ENCODE results near the gene MAP6D1. TPM values are rescaled to one million over a fixed set of nuclear protein-coding genes. Genes with fewer than 3 reads are reported as not detected.

The MAP6D1 gene
- total RNA-seq, 1 experiment from 2014 or later, result 1.2 TPM

DNA sequence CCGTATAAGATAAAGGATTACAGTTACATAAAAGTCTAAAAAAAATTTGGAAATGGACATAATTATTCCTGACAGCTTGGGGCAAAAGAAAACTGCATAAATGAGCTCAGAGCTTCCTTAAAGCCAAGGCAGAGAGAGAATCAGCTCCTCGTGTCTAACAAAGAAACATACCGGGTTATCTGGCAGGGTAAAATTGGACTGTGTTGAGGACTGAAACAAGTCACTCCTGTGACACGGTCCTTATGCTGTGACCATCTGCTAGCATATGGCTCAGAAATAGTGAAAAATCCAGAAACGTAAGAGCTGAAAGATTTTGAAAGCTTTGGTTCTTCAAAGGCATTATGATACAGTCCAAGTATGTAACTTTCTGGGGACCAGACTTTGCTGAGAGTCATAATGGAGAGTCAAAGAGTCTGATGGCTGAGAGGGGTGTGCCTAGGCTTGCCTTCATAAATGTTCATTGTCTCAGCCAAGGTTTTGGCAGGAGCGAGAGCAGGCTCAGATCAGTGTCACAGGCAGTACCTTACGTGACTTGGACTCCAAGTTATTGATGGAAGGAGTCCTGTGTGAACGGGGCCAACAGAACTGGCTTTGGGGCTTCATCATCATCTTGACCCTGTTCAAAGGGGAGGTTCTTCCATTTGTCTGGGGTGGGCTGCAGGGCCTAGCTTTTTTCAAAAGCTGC is 12.5 kb downstream of the MAP6D1 start:
- no peak overlapping the region for H3K9ac ChIP-seq (ENCODE audit: low read length)
- peaks cover 46% of the 10 kb centered on the region for H3K36me3 ChIP-seq (ENCODE audit: insufficient read depth, low read length)
- no peak overlapping the region for H3K4me2 ChIP-seq (ENCODE audit: low read depth, low read length, poor library complexity, severe bottlenecking)
- H3K27me3 ChIP-seq (ENCODE audit: low read length), result no peaks in the 10 kb centered on the region
- H2AFZ ChIP-seq (ENCODE audit: low read length), result no peak overlapping the region
- no peaks in the 10 kb centered on the region; the same call in 1 of the 2 replicates for H3K4me1 ChIP-seq (ENCODE audit: low read length)
- no peak overlapping the region for H3K27ac ChIP-seq (ENCODE audit: low read length)
- DNase-seq, result no peak
- H3K79me2 ChIP-seq (ENCODE audit: low read length), result no peaks in the 10 kb centered on the region
- H3K9me3 ChIP-seq (ENCODE audit: low read length), result no peaks in the 10 kb centered on the region
- H3K9me2 ChIP-seq (replicated peaks; ENCODE audit: insufficient read depth, low read length), result no peaks in the 10 kb centered on the region
- H3K4me3 ChIP-seq (ENCODE audit: low read length), result no peak overlapping the region
- H4K20me1 ChIP-seq (ENCODE audit: insufficient read depth, low read depth, low read length), result no peaks in the 10 kb centered on the region

GRCh38 chr3:183811638-183812037 is 13.7 kb downstream of the MAP6D1 start:
- no peaks in the 10 kb centered on the region for H3K27me3 ChIP-seq (ENCODE audit: low read length)
- H4K20me1 ChIP-seq (ENCODE audit: insufficient read depth, low read depth, low read length), result no peaks in the 10 kb centered on the region
- H3K4me2 ChIP-seq (ENCODE audit: low read depth, low read length, poor library complexity, severe bottlenecking), result no peak overlapping the region
- no peak overlapping the region for H3K27ac ChIP-seq (ENCODE audit: low read length)
- no peaks in the 10 kb centered on the region; the same call in 1 of the 2 replicates for H3K4me1 ChIP-seq (ENCODE audit: low read length)
- H3K36me3 ChIP-seq (ENCODE audit: insufficient read depth, low read length), result peaks cover 58% of the 10 kb centered on the region
- H2AFZ ChIP-seq (ENCODE audit: low read length), result no peak overlapping the region
- no peaks in the 10 kb centered on the region for H3K79me2 ChIP-seq (ENCODE audit: low read length)
- H3K9me3 ChIP-seq (ENCODE audit: low read length), result no peaks in the 10 kb centered on the region
- DNase-seq, result no peak
- H3K9ac ChIP-seq (ENCODE audit: low read length), result no peak overlapping the region
- H3K9me2 ChIP-seq (replicated peaks; ENCODE audit: insufficient read depth, low read length), result no peaks in the 10 kb centered on the region
- H3K4me3 ChIP-seq (ENCODE audit: low read length), result no peak overlapping the region

- Histone ChIP-seq H3K27ac (ENCODE audit: low read length) (no peak overlapping the region), H3K4me2 (ENCODE audit: low read depth, low read length, poor library complexity, severe bottlenecking) (no peak overlapping the region), H3K9me2 (replicated peaks; ENCODE audit: insufficient read depth, low read length) (no peaks in the 10 kb centered on the region), H3K9ac (ENCODE audit: low read length) (no peak overlapping the region), H2AFZ (ENCODE audit: low read length) (no peak overlapping the region), H3K36me3 (ENCODE audit: insufficient read depth, low read length) (peaks cover 52% of the 10 kb centered on the region), H4K20me1 (ENCODE audit: insufficient read depth, low read depth, low read length) (no peaks in the 10 kb centered on the region), H3K4me3 (ENCODE audit: low read length) (no peak overlapping the region), H3K79me2 (ENCODE audit: low read length) (no peaks in the 10 kb centered on the region), H3K27me3 (ENCODE audit: low read length) (no peaks in the 10 kb centered on the region), H3K4me1 (ENCODE audit: low read length) (no peaks in the 10 kb centered on the region; the same call in 1 of the 2 replicates), H3K9me3 (ENCODE audit: low read length) (no peaks in the 10 kb centered on the region)
- DNase-seq, result no peak
These were observed 14.5 kb downstream of the MAP6D1 start for GRCh38 chr3:183810643-183811594.

GRCh38 chr3:183809270-183809669 is 16.1 kb downstream of the MAP6D1 start:
- Histone ChIP-seq H3K4me2 (ENCODE audit: low read depth, low read length, poor library complexity, severe bottlenecking) (no peak overlapping the region), H3K9ac (ENCODE audit: low read length) (no peak overlapping the region), H3K4me1 (ENCODE audit: low read length) (no peaks in the 10 kb centered on the region), H3K27ac (ENCODE audit: low read length) (no peak overlapping the region), H2AFZ (ENCODE audit: low read length) (no peak overlapping the region), H3K27me3 (ENCODE audit: low read length) (no peaks in the 10 kb centered on the region), H3K9me2 (replicated peaks; ENCODE audit: insufficient read depth, low read length) (no peaks in the 10 kb centered on the region), H3K9me3 (ENCODE audit: low read length) (no peaks in the 10 kb centered on the region), H4K20me1 (ENCODE audit: insufficient read depth, low read depth, low read length) (no peaks in the 10 kb centered on the region), H3K4me3 (ENCODE audit: low read length) (no peak overlapping the region), H3K79me2 (ENCODE audit: low read length) (no peaks in the 10 kb centered on the region), H3K36me3 (ENCODE audit: insufficient read depth, low read length) (peaks cover 59% of the 10 kb centered on the region)
- DNase-seq, result no peak

- Histone ChIP-seq H3K9me2 (replicated peaks; ENCODE audit: insufficient read depth, low read length) (no peaks in the 10 kb centered on the region), H3K9ac (ENCODE audit: low read length) (no peak overlapping the region), H4K20me1 (ENCODE audit: insufficient read depth, low read depth, low read length) (no peaks in the 10 kb centered on the region), H3K9me3 (ENCODE audit: low read length) (no peaks in the 10 kb centered on the region), H3K36me3 (ENCODE audit: insufficient read depth, low read length) (peaks cover 61% of the 10 kb centered on the region), H3K27ac (ENCODE audit: low read length) (no peak overlapping the region), H3K4me1 (ENCODE audit: low read length) (no peaks in the 10 kb centered on the region), H3K27me3 (ENCODE audit: low read length) (no peaks in the 10 kb centered on the region), H3K4me3 (ENCODE audit: low read length) (no peak overlapping the region), H3K4me2 (ENCODE audit: low read depth, low read length, poor library complexity, severe bottlenecking) (no peak overlapping the region), H2AFZ (ENCODE audit: low read length) (no peak overlapping the region), H3K79me2 (ENCODE audit: low read length) (no peaks in the 10 kb centered on the region)
- DNase-seq, result no peak
These were observed 17.0 kb downstream of the MAP6D1 start for GRCh38 chr3:183808355-183808754.

- H3K27ac ChIP-seq (ENCODE audit: low read length), result no peak overlapping the region
- H3K9ac ChIP-seq (ENCODE audit: low read length), result no peak overlapping the region
- no peaks in the 10 kb centered on the region for H3K27me3 ChIP-seq (ENCODE audit: low read length)
- no peaks in the 10 kb centered on the region for H3K79me2 ChIP-seq (ENCODE audit: low read length)
- no peaks in the 10 kb centered on the region for H3K4me1 ChIP-seq (ENCODE audit: low read length)
- no peak overlapping the region for H3K4me3 ChIP-seq (ENCODE audit: low read length)
- peaks cover 61% of the 10 kb centered on the region for H3K36me3 ChIP-seq (ENCODE audit: insufficient read depth, low read length)
- no peaks in the 10 kb centered on the region for H3K9me2 ChIP-seq (replicated peaks; ENCODE audit: insufficient read depth, low read length)
- no peaks in the 10 kb centered on the region for H3K9me3 ChIP-seq (ENCODE audit: low read length)
- H3K4me2 ChIP-seq (ENCODE audit: low read depth, low read length, poor library complexity, severe bottlenecking), result no peak overlapping the region
- no peak for DNase-seq
- no peak overlapping the region for H2AFZ ChIP-seq (ENCODE audit: low read length)
- no peaks in the 10 kb centered on the region for H4K20me1 ChIP-seq (ENCODE audit: insufficient read depth, low read depth, low read length)
These were observed 17.5 kb downstream of the MAP6D1 start for GRCh38 chr3:183807881-183808280.

GRCh38 chr3:183807209-183807728 is 18.1 kb downstream of the MAP6D1 start:
- Histone ChIP-seq H3K9ac (ENCODE audit: low read length) (no peak overlapping the region), H3K4me3 (ENCODE audit: low read length) (no peak overlapping the region), H3K36me3 (ENCODE audit: insufficient read depth, low read length) (peaks cover 65% of the 10 kb centered on the region), H3K27ac (ENCODE audit: low read length) (no peak overlapping the region), H3K79me2 (ENCODE audit: low read length) (no peaks in the 10 kb centered on the region), H3K4me2 (ENCODE audit: low read depth, low read length, poor library complexity, severe bottlenecking) (no peak overlapping the region), H3K27me3 (ENCODE audit: low read length) (no peaks in the 10 kb centered on the region), H2AFZ (ENCODE audit: low read length) (no peak overlapping the region), H4K20me1 (ENCODE audit: insufficient read depth, low read depth, low read length) (no peaks in the 10 kb centered on the region), H3K9me2 (replicated peaks; ENCODE audit: insufficient read depth, low read length) (no peaks in the 10 kb centered on the region), H3K9me3 (ENCODE audit: low read length) (no peaks in the 10 kb centered on the region), H3K4me1 (ENCODE audit: low read length) (no peaks in the 10 kb centered on the region)
- DNase-seq, result no peak

DNA sequence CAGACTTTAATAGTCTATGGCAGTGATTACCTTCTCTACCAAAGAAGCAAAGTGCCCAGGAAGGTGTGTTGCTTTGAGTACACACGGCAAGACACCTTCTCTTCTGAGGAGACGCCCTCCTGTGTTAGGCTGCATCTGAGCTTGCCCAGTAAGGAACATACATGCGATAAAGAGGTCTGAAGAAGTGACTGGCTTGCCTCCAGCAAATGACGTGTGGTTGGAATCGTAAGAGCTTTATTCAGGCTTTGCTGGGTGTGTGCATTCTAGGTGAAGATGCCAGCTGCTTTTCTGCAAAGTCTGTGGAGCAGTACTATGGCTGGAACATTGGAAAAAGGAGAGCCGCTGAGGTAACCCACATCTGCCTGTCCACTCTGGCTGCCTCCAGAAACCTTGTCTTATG is 22.4 kb downstream of the MAP6D1 start:
- no peak for DNase-seq
- H3K4me3 ChIP-seq (ENCODE audit: low read length), result no peak overlapping the region
- no peak overlapping the region for H2AFZ ChIP-seq (ENCODE audit: low read length)
- H3K27ac ChIP-seq (ENCODE audit: low read length), result no peak overlapping the region
- no peaks in the 10 kb centered on the region for H3K79me2 ChIP-seq (ENCODE audit: low read length)
- no peaks in the 10 kb centered on the region for H3K9me2 ChIP-seq (replicated peaks; ENCODE audit: insufficient read depth, low read length)
- peaks cover 72% of the 10 kb centered on the region for H3K36me3 ChIP-seq (ENCODE audit: insufficient read depth, low read length)
- H3K4me1 ChIP-seq (ENCODE audit: low read length), result no peaks in the 10 kb centered on the region
- H3K4me2 ChIP-seq (ENCODE audit: low read depth, low read length, poor library complexity, severe bottlenecking), result no peak overlapping the region
- H4K20me1 ChIP-seq (ENCODE audit: insufficient read depth, low read depth, low read length), result no peaks in the 10 kb centered on the region
- H3K27me3 ChIP-seq (ENCODE audit: low read length), result no peaks in the 10 kb centered on the region
- H3K9ac ChIP-seq (ENCODE audit: low read length), result no peak overlapping the region
- no peaks in the 10 kb centered on the region for H3K9me3 ChIP-seq (ENCODE audit: low read length)

Data from Karpas-422 (cell line).